Measurements from ENCODE around the gene ASPSCR1. TPM values are rescaled to one million over a fixed set of nuclear protein-coding genes. Genes with fewer than 3 reads are reported as not detected.
"Not testable (repeated sequence)": the region's sequence is repeated elsewhere in the genome, so short reads cannot be mapped to it uniquely, and the experiment has no call there.

ASPSCR1 gene
- total RNA-seq, 1 donor from 2014 or later, result 20.1 TPM

GRCh38 chr17:82037889-82038195, 60.4 kb downstream of the ASPSCR1 start:
- peak overlapping the region; percentile 70 for H3K4me3 ChIP-seq (ENCODE audit: low read depth, low read length)
- TF ChIP-seq, protein P1, sequence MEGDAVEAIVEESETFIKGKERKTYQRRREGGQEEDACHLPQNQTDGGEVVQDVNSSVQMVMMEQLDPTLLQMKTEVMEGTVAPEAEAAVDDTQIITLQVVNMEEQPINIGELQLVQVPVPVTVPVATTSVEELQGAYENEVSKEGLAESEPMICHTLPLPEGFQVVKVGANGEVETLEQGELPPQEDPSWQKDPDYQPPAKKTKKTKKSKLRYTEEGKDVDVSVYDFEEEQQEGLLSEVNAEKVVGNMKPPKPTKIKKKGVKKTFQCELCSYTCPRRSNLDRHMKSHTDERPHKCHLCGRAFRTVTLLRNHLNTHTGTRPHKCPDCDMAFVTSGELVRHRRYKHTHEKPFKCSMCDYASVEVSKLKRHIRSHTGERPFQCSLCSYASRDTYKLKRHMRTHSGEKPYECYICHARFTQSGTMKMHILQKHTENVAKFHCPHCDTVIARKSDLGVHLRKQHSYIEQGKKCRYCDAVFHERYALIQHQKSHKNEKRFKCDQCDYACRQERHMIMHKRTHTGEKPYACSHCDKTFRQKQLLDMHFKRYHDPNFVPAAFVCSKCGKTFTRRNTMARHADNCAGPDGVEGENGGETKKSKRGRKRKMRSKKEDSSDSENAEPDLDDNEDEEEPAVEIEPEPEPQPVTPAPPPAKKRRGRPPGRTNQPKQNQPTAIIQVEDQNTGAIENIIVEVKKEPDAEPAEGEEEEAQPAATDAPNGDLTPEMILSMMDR (conservative IDR thresholded peaks at IDR 0.05; ENCODE audit: low read depth, low read length), result no peak
- no peak for DNase-seq (ENCODE audit: low read depth)

DNA sequence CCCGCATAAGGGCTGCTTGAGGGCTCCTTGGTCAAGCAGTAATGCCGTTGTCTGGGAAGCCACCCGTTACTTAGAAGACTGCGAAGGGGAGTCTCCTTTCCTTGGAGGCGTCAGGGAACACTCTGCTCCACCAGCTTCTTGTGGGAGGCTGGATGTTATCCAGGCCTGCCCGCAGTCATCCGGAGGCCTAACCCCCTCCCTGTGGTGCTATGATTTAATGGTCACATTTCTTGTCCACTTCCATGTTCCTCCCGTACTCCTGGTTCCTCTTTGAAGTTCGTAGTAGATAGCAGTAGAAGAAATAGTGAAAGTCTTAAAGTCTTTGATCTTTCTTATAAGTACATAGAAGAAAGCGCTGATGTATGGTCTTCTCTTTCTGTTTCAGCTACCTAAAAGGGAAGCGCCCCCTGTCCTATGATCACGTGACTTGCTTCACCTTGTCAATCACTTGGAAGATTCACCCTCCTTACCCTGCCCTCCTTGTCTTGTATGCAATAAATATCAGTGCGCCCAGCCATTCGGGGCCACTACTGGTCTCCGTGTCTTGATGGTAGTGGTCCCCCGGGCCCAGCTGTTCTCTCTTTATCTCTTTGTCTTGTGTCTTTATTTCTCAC, 61.5 kb downstream of the ASPSCR1 start:
- not testable (repeated sequence) for DNase-seq (ENCODE audit: low read depth); H3K4me3 ChIP-seq (ENCODE audit: low read depth, low read length)

- TF ChIP-seq, protein P1 (conservative IDR thresholded peaks at IDR 0.05; ENCODE audit: low read depth, low read length), result no peak
- no peak for DNase-seq (ENCODE audit: low read depth)
- H3K4me3 ChIP-seq (ENCODE audit: low read depth, low read length), result no peak overlapping the region
Observed at GRCh38 chr17:82039695-82040299, 62.4 kb downstream of the ASPSCR1 start.

DNA sequence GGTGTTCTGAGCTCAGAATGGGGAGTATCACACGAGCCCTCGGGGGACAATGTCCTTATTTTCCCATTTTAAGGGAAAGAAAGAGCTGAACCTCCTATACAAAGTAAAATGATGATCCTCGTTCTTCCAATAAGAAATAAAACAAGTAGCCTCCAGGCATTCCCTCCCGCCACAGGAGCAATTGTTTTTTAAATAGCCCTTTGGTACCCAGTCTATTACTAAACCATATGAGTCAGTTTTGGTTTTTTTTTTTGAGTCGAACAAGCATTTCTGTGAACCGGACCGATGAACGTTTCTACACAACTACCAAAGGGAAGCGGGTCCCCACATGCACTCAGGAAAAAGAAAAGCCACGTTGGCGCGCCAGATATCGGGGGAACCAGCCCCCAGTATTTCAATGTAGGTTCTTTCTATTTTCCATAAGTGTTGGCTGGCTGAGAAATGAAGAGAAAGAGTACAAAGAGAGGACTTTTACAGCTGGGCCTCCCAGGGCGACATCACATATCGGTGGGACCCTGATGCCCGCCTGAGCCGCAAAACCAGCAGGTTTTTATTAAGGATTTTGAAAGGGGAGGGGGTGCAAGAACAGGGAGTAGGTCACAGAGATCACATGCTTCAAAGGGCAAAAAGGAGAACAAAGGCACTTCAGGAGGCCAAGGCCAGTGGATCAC, 63.9 kb downstream of the ASPSCR1 start:
- DNase-seq (ENCODE audit: low read depth), result no peak
- H3K4me3 ChIP-seq (ENCODE audit: low read depth, low read length), result no peak overlapping the region
- TF ChIP-seq, protein P1 (conservative IDR thresholded peaks at IDR 0.05; ENCODE audit: low read depth, low read length), result no peak

DNA sequence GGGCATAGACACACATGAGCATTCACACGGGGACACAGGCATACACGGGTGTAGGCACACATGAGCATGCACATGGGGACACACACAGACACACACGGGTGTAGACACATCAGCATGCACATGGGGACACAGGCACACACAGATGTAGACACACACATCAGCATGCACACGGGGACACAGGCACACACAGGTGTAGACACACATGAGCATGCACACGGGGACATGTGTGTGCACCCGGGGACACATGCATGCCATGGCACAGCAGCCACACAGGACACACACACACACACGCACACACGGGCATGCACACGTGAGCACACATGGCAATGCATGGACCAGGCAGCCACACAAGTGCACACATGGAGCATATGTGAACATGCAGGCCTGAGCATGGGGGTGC, 65.2 kb downstream of the ASPSCR1 start:
- TF ChIP-seq, protein P1 (conservative IDR thresholded peaks at IDR 0.05; ENCODE audit: low read depth, low read length), result no peak
- DNase-seq (ENCODE audit: low read depth), result no peak
- no peak overlapping the region for H3K4me3 ChIP-seq (ENCODE audit: low read depth, low read length)

DNA sequence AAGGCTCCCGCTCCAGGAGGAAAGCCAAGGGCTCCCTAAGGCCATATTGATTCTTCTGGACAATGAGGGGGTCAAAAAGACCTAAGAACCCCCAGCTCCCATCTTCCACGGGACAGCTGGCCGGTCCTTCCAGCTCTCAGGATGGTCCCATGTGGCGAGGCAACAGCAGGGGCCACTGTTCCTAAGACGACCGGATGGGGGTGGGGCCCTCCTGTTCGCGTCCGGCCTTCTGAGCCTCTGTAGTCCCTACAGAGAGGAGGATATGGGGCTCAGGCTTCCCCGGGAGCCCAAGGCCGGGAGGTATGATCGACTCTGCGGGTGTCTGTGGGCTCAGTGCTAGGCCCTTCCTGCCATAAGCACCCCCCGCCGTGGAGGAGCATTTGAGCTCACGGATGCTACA, 66.1 kb downstream of the ASPSCR1 start:
- no peak overlapping the region for H3K4me3 ChIP-seq (ENCODE audit: low read depth, low read length)
- DNase-seq (ENCODE audit: low read depth), result no peak
- TF ChIP-seq, protein P1 (conservative IDR thresholded peaks at IDR 0.05; ENCODE audit: low read depth, low read length), result no peak

DNA sequence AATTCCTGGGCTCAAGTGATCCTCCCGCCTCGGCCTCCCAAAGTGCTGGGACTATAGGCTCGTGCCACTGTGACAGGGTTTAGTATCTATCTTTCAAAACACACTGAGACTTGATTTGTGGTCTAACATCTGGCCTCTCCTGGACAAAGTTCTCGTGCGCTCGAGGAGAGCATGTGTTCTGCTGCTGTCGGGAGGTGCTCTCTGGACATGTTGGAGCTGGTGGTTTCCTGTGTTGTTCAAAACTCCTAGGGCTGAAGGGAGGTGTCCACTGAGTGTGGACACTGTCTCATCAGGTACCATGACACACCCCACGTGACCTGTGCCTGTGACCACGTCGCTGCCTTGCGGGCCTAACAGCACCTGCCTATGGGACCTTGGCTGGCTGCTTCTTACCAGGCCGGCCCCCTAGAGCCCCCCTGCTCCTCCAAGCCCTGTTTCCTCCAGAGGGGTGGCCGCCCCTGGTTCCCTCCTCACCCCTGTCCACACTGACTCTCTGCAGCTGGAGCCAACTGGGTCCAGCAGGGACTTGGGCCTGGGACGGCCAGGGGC, 68.6 kb downstream of the ASPSCR1 start:
- TF ChIP-seq, protein P1 (conservative IDR thresholded peaks at IDR 0.05; ENCODE audit: low read depth, low read length), result no peak
- no peak overlapping the region for H3K4me3 ChIP-seq (ENCODE audit: low read depth, low read length)
- no peak for DNase-seq (ENCODE audit: low read depth)
